HepG2 (cell line): ENCODE measurements around the gene OSBPL10. TPM values are rescaled to one million over a fixed set of nuclear protein-coding genes. Genes with fewer than 3 reads are reported as not detected.
A peak's percentile ranks its signal among the peaks of the same experiment; 100 is the strongest.

ENCODE experiments used
- ADNP ChIP-seq: sonication (generic); formaldehyde crosslinking; IDR thresholded peaks from 2 replicates; pipeline ENCODE4 v1.4.0; 2020; ENCODE audit warnings: missing genetic modification reagents
- FOXA1 ChIP-seq, 2 experiments: fragments of 450-650 bp in 1 of 2; sonication (generic) in 1 of 2; formaldehyde crosslinking in 1 of 2; IDR thresholded peaks; 2 replicates each; pipeline versions ENCODE4 v1.4.0 to v1.6.1; 2016 to 2020; ENCODE audit warnings: missing genetic modification reagents in 1 of 2
- GATAD2A ChIP-seq: IDR thresholded peaks from 2 replicates; pipeline ENCODE4 v1.6.1; 2016
- HDAC1 ChIP-seq: sonication (generic); formaldehyde crosslinking; IDR thresholded peaks from 2 replicates; pipeline ENCODE4 v1.5.1; 2020; ENCODE audit warnings: mild to moderate bottlenecking, missing genetic modification reagents
- KDM6A ChIP-seq: IDR thresholded peaks from 2 replicates; pipeline ENCODE4 v1.6.1; 2016; ENCODE audit warnings: low read depth
- NFYC ChIP-seq: IDR thresholded peaks from 2 replicates; pipeline ENCODE4 v1.6.1; 2016; ENCODE audit warnings: missing genetic modification reagents, missing compliant biosample characterization
- POLR2AphosphoS2 ChIP-seq: IDR thresholded peaks from 2 replicates; pipeline ENCODE4 v1.6.1; 2011; ENCODE audit warnings: low read depth, low read length, improper control_type of control experiment
- RBAK ChIP-seq: sonication (generic); formaldehyde crosslinking; IDR thresholded peaks from 2 replicates; pipeline ENCODE4 v1.5.1; 2020; ENCODE audit warnings: mild to moderate bottlenecking, missing genetic modification reagents
- RBFOX2 ChIP-seq: fragments of 200-400 bp; formaldehyde crosslinking; IDR thresholded peaks from 2 replicates; pipeline ENCODE4 v1.6.1; 2017; ENCODE audit warnings: low read depth, mild to moderate bottlenecking, low read length
- SIN3A ChIP-seq: IDR thresholded peaks from 2 replicates; pipeline ENCODE4 v1.6.1; 2011; ENCODE audit warnings: low read depth, mild to moderate bottlenecking, control low read depth, low read length, borderline replicate concordance
- TMF1 ChIP-seq: sonication (generic); formaldehyde crosslinking; IDR thresholded peaks from 2 replicates; pipeline ENCODE4 v1.8.1; 2022; ENCODE audit warnings: low read depth, missing genetic modification reagents
- ZEB1 ChIP-seq: IDR thresholded peaks from 2 replicates; pipeline ENCODE4 v1.6.1; 2012; ENCODE audit warnings: mild to moderate bottlenecking, low read depth, inconsistent platforms; ENCODE audit not compliant: insufficient replicate concordance
- ZNF24 ChIP-seq: fragments of 450-650 bp; IDR thresholded peaks from 2 replicates; pipeline ENCODE4 v1.6.1; 2017; ENCODE audit warnings: antibody characterized with exemption, mild to moderate bottlenecking
- ZNF274 ChIP-seq: sonication (generic); formaldehyde crosslinking; IDR thresholded peaks from 2 replicates; pipeline ENCODE4 v1.5.1; 2020; ENCODE audit warnings: mild to moderate bottlenecking, missing genetic modification reagents
- ZNF557 ChIP-seq: sonication (generic); formaldehyde crosslinking; IDR thresholded peaks from 2 replicates; pipeline ENCODE4 v1.4.0; 2020; ENCODE audit warnings: missing genetic modification reagents
- ZNF576 ChIP-seq: sonication (generic); formaldehyde crosslinking; IDR thresholded peaks from 2 replicates; pipeline ENCODE4 v1.4.0; 2020; ENCODE audit warnings: mild to moderate bottlenecking, missing genetic modification reagents
- ZNF674 ChIP-seq: sonication (generic); formaldehyde crosslinking; IDR thresholded peaks from 2 replicates; pipeline ENCODE4 v1.5.0; 2020; ENCODE audit warnings: low read depth, mild to moderate bottlenecking, missing genetic modification reagents
- ZNF724P ChIP-seq: sonication (generic); formaldehyde crosslinking; IDR thresholded peaks from 2 replicates; pipeline ENCODE4 v1.8.0; 2022; ENCODE audit warnings: missing genetic modification reagents, borderline replicate concordance
- ZNF747 ChIP-seq: sonication (generic); formaldehyde crosslinking; IDR thresholded peaks from 2 replicates; pipeline ENCODE4 v1.8.1; 2023; ENCODE audit warnings: missing genetic modification reagents, mild to moderate bottlenecking, borderline replicate concordance
- ZNF83 ChIP-seq: sonication (generic); formaldehyde crosslinking; IDR thresholded peaks from 2 replicates; pipeline ENCODE4 v1.4.0; 2020; ENCODE audit warnings: missing genetic modification reagents, mild to moderate bottlenecking, borderline replicate concordance
- polyA plus RNA-seq, 8 experiments: library from polyadenylated mRNA; depleted of rRNA in 3 of 8; stranded (reverse) in 7 of 8; unstranded in 1 of 8; fragments of >200 nt; fragmentation: Illumina TruSeq in 4 of 8; extraction: Trizol in 4 of 8; gene quantifications; 2 replicates each; pipeline versions ENCODE4 v1.2.1 to v1.2.3, GENCODE V29; 2011 to 2016; ENCODE audit warnings: low read depth in 4 of 8, missing spikeins in 1 of 8, mixed read lengths in 1 of 8; ENCODE audit not compliant: insufficient read depth in 1 of 8
- total RNA-seq, 5 experiments: library from RNA; depleted of rRNA; stranded (reverse); fragments of >200 nt; fragmentation: Illumina TruSeq; extraction: Trizol; gene quantifications; 2 replicates each; pipeline ENCODE4 v1.2.3, GENCODE V29; 2016; ENCODE audit warnings: low read depth in 1 of 5
- TF ChIP-seq, protein P1 (sequence below): sonication (generic); formaldehyde crosslinking; IDR thresholded peaks from 2 replicates; pipeline ENCODE4 v1.4.0; 2020; ENCODE audit warnings: missing genetic modification reagents, borderline replicate concordance
- TF ChIP-seq, protein P2 (sequence below): sonication (generic); formaldehyde crosslinking; IDR thresholded peaks from 2 replicates; pipeline ENCODE4 v1.4.0; 2020; ENCODE audit warnings: missing genetic modification reagents, mild to moderate bottlenecking, borderline replicate concordance
- TF ChIP-seq, protein P3 (sequence below): sonication (generic); formaldehyde crosslinking; IDR thresholded peaks from 2 replicates; pipeline ENCODE4 v1.8.1; 2023; ENCODE audit warnings: missing genetic modification reagents, mild to moderate bottlenecking, borderline replicate concordance
- TF ChIP-seq, protein P4 (sequence below): sonication (generic); formaldehyde crosslinking; IDR thresholded peaks from 2 replicates; pipeline ENCODE4 v1.4.0; 2020; ENCODE audit warnings: missing genetic modification reagents

OSBPL10 gene
- total and polyA plus RNA-seq, 2 of the 13 experiments (the other 11 are each of a cell fraction or from before 2014, with no cell fraction given) = 10.3 to 28.6 TPM

DNA sequence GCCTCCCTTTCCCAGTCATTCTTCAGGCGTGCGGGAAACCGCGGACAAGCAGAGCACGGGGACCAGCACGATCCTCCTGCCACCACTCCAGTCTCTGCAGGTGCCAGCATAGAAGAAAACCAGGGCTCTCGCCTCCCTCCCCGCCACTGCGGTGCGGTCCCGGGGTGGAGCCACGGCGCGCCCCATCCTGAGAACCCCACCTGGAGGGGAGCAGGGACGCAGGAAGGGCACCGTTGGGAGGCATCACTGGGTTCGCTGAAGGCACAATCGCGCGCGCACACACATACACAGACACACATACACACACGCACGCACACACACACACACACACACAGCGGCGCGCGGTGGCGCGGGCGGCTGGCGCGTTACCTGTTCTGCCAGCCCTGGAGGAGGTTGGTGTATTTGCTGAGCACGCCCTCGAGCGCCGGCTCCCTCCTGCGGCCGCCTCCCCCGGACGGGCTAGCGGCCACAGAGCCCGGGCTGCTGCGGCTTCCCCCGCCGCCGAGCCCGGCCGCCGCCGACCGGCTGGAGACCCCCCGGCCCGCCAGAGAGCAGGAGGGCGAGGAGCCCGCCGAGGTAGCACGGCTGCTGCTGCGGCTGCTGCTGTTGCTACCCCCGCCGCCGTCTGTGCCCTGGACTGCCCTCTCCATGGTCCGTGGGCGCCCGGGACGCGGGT is 394 bp downstream of the OSBPL10 start (continued):
- TF ChIP-seq, protein P1, sequence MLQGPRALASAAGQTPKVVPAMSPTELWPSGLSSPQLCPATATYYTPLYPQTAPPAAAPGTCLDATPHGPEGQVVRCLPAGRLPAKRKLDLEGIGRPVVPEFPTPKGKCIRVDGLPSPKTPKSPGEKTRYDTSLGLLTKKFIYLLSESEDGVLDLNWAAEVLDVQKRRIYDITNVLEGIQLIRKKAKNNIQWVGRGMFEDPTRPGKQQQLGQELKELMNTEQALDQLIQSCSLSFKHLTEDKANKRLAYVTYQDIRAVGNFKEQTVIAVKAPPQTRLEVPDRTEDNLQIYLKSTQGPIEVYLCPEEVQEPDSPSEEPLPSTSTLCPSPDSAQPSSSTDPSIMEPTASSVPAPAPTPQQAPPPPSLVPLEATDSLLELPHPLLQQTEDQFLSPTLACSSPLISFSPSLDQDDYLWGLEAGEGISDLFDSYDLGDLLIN = no peak
- TF ChIP-seq RBAK (CRISPR knock-in tag) = no peak
- peak; percentile 55; the same call in 1 of the 2 replicates for TF ChIP-seq ZNF83 (CRISPR knock-in tag)
- peak; percentile 85 for TF ChIP-seq RBFOX2
- 0 out of 2 replicates have a peak, but pooled peaks have one; percentile 32 for TF ChIP-seq GATAD2A (CRISPR knock-in tag)
- TF ChIP-seq ZNF576 (CRISPR knock-in tag) = no peak
- no peak for TF ChIP-seq ZNF724P (CRISPR knock-in tag)
- TF ChIP-seq ZEB1 = peak; percentile 79
- TF ChIP-seq KDM6A = no peak; the same call in 1 of the 2 replicates
- 0 out of 2 replicates have a peak, but pooled peaks have one; percentile 20 for TF ChIP-seq SIN3A
- TF ChIP-seq TMF1 (CRISPR knock-in tag) = no peak; the same call in 1 of the 2 replicates
- peak; percentile 43; the same call in 1 of the 2 replicates for TF ChIP-seq ZNF674 (CRISPR knock-in tag)
- peak; percentile 45; the same call in 1 of the 2 replicates for TF ChIP-seq ZNF747
- TF ChIP-seq ADNP (CRISPR knock-in tag) = no peak
- TF ChIP-seq ZNF557 (CRISPR knock-in tag) = no peak
- no peak for TF ChIP-seq ZNF24
- TF ChIP-seq, protein P2, sequence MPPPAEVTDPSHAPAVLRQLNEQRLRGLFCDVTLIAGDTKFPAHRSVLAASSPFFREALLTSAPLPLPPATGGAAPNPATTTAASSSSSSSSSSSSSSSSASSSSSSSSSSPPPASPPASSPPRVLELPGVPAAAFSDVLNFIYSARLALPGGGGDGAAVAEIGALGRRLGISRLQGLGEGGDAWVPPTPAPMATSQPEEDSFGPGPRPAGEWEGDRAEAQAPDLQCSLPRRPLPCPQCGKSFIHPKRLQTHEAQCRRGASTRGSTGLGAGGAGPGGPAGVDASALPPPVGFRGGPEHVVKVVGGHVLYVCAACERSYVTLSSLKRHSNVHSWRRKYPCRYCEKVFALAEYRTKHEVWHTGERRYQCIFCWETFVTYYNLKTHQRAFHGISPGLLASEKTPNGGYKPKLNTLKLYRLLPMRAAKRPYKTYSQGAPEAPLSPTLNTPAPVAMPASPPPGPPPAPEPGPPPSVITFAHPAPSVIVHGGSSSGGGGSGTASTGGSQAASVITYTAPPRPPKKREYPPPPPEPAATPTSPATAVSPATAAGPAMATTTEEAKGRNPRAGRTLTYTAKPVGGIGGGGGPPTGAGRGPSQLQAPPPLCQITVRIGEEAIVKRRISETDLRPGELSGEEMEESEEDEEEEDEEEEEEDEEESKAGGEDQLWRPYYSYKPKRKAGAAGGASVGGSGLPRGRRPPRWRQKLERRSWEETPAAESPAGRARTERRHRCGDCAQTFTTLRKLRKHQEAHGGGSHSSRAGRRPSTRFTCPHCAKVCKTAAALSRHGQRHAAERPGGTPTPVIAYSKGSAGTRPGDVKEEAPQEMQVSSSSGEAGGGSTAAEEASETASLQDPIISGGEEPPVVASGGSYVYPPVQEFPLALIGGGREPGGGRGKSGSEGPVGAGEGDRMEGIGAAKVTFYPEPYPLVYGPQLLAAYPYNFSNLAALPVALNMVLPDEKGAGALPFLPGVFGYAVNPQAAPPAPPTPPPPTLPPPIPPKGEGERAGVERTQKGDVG (CRISPR knock-in tag) = no peak
- TF ChIP-seq FOXA1 (IDR thresholded peaks at IDR 0.05) = no peak
- TF ChIP-seq FOXA1 (CRISPR knock-in tag; IDR thresholded peaks at IDR 0.05) = peak; percentile 33
- TF ChIP-seq POLR2AphosphoS2 = no peak
- no peak for TF ChIP-seq NFYC (CRISPR knock-in tag)
- TF ChIP-seq HDAC1 (CRISPR knock-in tag) = peak; percentile 66
- TF ChIP-seq, protein P3, sequence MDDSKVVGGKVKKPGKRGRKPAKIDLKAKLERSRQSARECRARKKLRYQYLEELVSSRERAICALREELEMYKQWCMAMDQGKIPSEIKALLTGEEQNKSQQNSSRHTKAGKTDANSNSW (CRISPR knock-in tag) = no peak; the same call in 1 of the 2 replicates
- TF ChIP-seq, protein P4, sequence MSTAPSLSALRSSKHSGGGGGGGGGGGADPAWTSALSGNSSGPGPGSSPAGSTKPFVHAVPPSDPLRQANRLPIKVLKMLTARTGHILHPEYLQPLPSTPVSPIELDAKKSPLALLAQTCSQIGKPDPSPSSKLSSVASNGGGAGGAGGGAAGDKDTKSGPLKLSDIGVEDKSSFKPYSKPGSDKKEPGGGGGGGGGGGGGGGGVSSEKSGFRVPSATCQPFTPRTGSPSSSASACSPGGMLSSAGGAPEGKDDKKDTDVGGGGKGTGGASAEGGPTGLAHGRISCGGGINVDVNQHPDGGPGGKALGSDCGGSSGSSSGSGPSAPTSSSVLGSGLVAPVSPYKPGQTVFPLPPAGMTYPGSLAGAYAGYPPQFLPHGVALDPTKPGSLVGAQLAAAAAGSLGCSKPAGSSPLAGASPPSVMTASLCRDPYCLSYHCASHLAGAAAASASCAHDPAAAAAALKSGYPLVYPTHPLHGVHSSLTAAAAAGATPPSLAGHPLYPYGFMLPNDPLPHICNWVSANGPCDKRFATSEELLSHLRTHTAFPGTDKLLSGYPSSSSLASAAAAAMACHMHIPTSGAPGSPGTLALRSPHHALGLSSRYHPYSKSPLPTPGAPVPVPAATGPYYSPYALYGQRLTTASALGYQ = no peak
- 0 out of 2 replicates have a peak, but pooled peaks have one; percentile 31 for TF ChIP-seq ZNF274 (CRISPR knock-in tag)
